Peyer's patch (tissue), 4 donors: ENCODE data around the gene ARL13B. TPM values are rescaled to one million over a fixed set of nuclear protein-coding genes. Genes with fewer than 3 reads are reported as not detected.
"Not testable (repeated sequence)": the region's sequence is repeated elsewhere in the genome, so short reads cannot be mapped to it uniquely, and the experiment has no call there.

Experiments used
- DNase-seq, 3 donors: peaks; one replicate each; pipeline ENCODE4 v3.0.0-alpha.2; 2017 to 2019
- H3K27ac ChIP-seq, 4 donors: fragments of 200-600 bp; sonication (generic); one replicate each; pipeline ENCODE4 v1.5.1; 2016 to 2019
- H3K27me3 ChIP-seq, 2 donors: fragments of 200-600 bp; sonication (generic); one replicate each; pipeline ENCODE4 v1.5.1; 2019
- H3K36me3 ChIP-seq, 3 donors: fragments of 200-600 bp; sonication (generic); one replicate each; pipeline ENCODE4 v1.5.1; 2016 to 2019
- H3K4me1 ChIP-seq, 4 donors: fragments of 200-600 bp; sonication (generic); one replicate each; pipeline ENCODE4 v1.5.1; 2016 to 2019
- H3K4me3 ChIP-seq, 4 donors: fragments of 200-600 bp; sonication (generic); 1 replicate in 3 of 4; 2 replicates in 1 of 4; pipeline ENCODE4 v1.5.1; 2016 to 2019; ENCODE audit warnings: mild to moderate bottlenecking in 1 of 4
- H3K9me3 ChIP-seq, 4 donors: fragments of 200-600 bp; sonication (generic); one replicate each; pipeline ENCODE4 v1.5.1; 2016 to 2019; ENCODE audit warnings: mild to moderate bottlenecking in 1 of 4
- CTCF ChIP-seq, 6 experiments: fragments of 450-650 bp in 4 of 6; fragments of 200-600 bp in 2 of 6; sonication (generic) in 1 of 6; IDR thresholded peaks; one replicate each; pipeline ENCODE4 v1.5.1; 2017 to 2019; ENCODE audit warnings: antibody characterized with exemption in 6 of 6, mild to moderate bottlenecking in 3 of 6, moderate library complexity in 1 of 6
- POLR2A ChIP-seq, 2 donors: fragments of 450-650 bp; IDR thresholded peaks; one replicate each; pipeline ENCODE4 v1.5.1; 2017; ENCODE audit warnings: antibody characterized with exemption in 2 of 2, mild to moderate bottlenecking in 2 of 2, moderate library complexity in 2 of 2
- total RNA-seq, 4 donors: library from RNA; depleted of rRNA; stranded (reverse); fragments of >200 nt; gene quantifications; one replicate each; pipeline ENCODE4 v1.1.0, GENCODE V29; 2016

The ARL13B gene
- total RNA-seq, 4 donors from 2014 or later: 0.76 to 3.3 (median 2.7) TPM

- no peaks in the 10 kb centered on the region for H3K27me3 ChIP-seq
- H3K9me3 ChIP-seq: no peaks in the 10 kb centered on the region
- H3K36me3 ChIP-seq: peaks cover 0 to 18% (median 0%) of the 10 kb centered on the region in 3 donors
- no peak for DNase-seq
- TF ChIP-seq POLR2A (IDR thresholded peaks at IDR 0.05) (no peak), CTCF (IDR thresholded peaks at IDR 0.05) (no peak)
- H3K4me1 ChIP-seq: peaks cover 0 to under 1% (median 0%) of the 10 kb centered on the region in 4 donors
- H3K4me3 ChIP-seq: no peak overlapping the region
- no peak overlapping the region for H3K27ac ChIP-seq
These were observed 90.5 kb downstream of the ARL13B start for GRCh38 chr3:94070341-94070911.

GRCh38 chr3:94071713-94072284 is 91.8 kb downstream of the ARL13B start:
- DNase-seq: no peak
- TF ChIP-seq POLR2A (IDR thresholded peaks at IDR 0.05) (no peak), CTCF (IDR thresholded peaks at IDR 0.05) (no peak)
- peaks cover 0 to 21% (median 0%) of the 10 kb centered on the region in 3 donors for H3K36me3 ChIP-seq

GRCh38 chr3:94076055-94076454 is 96.1 kb downstream of the ARL13B start:
- peaks cover 0 to 12% (median 0%) of the 10 kb centered on the region in 3 donors for H3K36me3 ChIP-seq
- no peaks in the 10 kb centered on the region for H3K27me3 ChIP-seq
- H3K9me3 ChIP-seq: no peaks in the 10 kb centered on the region
- H3K4me1 ChIP-seq: peaks cover 0 to 4% (median 0%) of the 10 kb centered on the region in 4 donors
- no peak for TF ChIP-seq CTCF (IDR thresholded peaks at IDR 0.05)
- TF ChIP-seq POLR2A (IDR thresholded peaks at IDR 0.05): no peak
- no peak overlapping the region for H3K4me3 ChIP-seq
- no peak overlapping the region for H3K27ac ChIP-seq
- no peak for DNase-seq

More at GRCh38 chr3:94071713-94072284, 91.8 kb downstream of the ARL13B start:
- no peaks in the 10 kb centered on the region for H3K27me3 ChIP-seq
- no peak overlapping the region for H3K27ac ChIP-seq
- H3K4me1 ChIP-seq: no peaks in the 10 kb centered on the region
- no peak overlapping the region for H3K4me3 ChIP-seq
- no peaks in the 10 kb centered on the region for H3K9me3 ChIP-seq

GRCh38 chr3:94080552-94080951 is 100.6 kb downstream of the ARL13B start:
- H3K9me3 ChIP-seq: not testable (repeated sequence)

GRCh38 chr3:94081884-94082283 is 101.9 kb downstream of the ARL13B start:
- Histone ChIP-seq H3K4me3 (no peak overlapping the region), H3K9me3 (no peaks in the 10 kb centered on the region), H3K4me1 (peaks cover 0 to 4% (median 0%) of the 10 kb centered on the region in 4 donors), H3K27ac (no peak overlapping the region), H3K27me3 (no peaks in the 10 kb centered on the region), H3K36me3 (peaks cover 0 to 17% (median 0%) of the 10 kb centered on the region in 3 donors)
- no peak for DNase-seq
- TF ChIP-seq POLR2A (IDR thresholded peaks at IDR 0.05): no peak
- no peak for TF ChIP-seq CTCF (IDR thresholded peaks at IDR 0.05)

More at GRCh38 chr3:94080552-94080951, 100.6 kb downstream of the ARL13B start:
- H3K4me1 ChIP-seq, H3K27ac ChIP-seq, H3K27me3 ChIP-seq, DNase-seq, H3K4me3 ChIP-seq: not testable (repeated sequence)
- peaks cover 0 to 15% (median 0%) of the 10 kb centered on the region in 3 donors for H3K36me3 ChIP-seq

- Histone ChIP-seq H3K36me3 (peaks cover 0 to 17% (median 0%) of the 10 kb centered on the region in 3 donors), H3K4me3 (no peak overlapping the region), H3K9me3 (no peaks in the 10 kb centered on the region), H3K4me1 (peaks cover 0 to 4% (median 0%) of the 10 kb centered on the region in 4 donors), H3K27me3 (no peaks in the 10 kb centered on the region), H3K27ac (no peak overlapping the region)
- DNase-seq: no peak
- TF ChIP-seq CTCF (IDR thresholded peaks at IDR 0.05) (no peak), POLR2A (IDR thresholded peaks at IDR 0.05) (no peak)
These were observed 102.5 kb downstream of the ARL13B start for GRCh38 chr3:94082391-94082937.
